ELR (cell line): ENCODE results near the gene HIRA.
A peak's percentile ranks its signal among the peaks of the same experiment; 100 is the strongest.

ENCODE experiments used
- DNase-seq: peaks from one replicate; pipeline ENCODE4 v3.0.0-alpha.2; 2015; ENCODE audit warnings: low read depth

The HIRA gene

DNA sequence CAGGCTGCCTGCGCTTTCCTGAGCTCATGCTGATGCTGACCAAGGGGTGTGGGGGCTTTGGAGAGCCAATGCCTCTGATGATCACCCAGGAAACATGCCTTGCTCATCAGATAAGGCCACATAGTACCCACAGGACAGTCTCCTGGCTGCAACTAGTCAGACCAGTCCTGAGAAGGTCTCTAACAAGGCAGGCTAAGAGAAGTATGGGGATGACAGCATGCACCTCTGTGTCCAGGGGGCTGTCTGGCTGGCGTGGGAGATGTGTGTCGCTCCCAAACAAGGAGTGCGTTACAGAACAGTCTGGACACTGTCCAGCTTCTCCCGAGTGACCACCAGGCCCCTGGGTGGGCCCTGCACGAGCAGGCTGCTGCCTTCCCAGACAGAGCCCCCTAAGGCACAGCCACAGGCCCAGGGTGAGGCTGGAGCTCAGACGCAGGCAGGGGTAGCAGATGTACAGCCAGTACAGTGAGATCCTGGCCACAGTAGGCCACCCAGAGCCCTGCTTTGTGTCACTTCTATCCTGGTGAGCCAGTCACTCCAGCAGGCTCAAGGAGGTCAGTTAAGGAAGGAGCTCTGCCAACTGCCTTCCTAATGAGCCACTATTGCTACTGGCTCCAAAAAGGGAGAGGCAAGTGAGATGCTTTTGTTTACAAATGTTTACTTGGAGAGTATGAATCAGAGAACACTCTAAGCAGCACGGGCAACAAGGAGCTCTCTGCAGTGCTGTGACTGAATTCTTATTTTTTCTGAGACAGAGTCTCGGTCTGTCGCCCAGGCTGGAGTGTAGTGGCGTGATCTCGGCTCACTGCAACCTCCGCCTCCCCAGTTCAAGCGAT lies 74.0 kb downstream of the HIRA start:
- peak; percentile 51 for DNase-seq

DNA sequence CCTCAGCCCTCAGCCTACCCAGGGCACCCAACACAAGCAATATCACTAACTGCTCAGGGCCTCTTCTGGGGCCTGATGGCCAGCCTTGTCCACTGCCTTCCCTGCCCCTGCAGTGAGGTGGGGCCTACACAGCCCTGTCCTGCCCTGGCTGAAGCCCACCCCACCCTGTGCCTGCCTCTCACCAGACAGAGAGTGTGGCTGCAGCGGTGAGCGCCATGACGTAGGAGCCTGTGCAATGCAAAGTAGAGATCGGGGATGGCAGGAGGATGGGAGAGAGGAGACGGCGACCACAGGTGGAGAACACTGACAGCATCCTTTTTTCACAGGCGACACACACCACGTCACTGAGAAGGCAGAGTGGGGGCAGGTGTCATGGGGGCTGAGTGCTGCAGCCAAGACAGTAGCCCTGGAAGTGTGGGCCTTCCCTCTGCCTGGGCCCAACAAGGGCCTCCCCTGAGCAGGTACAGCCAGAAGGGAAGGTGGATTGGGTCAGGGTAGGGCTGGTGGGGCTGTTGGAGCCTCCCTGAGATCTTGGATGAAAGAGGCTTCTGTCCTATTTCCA lies 74.7 kb downstream of the HIRA start:
- no peak for DNase-seq

DNA sequence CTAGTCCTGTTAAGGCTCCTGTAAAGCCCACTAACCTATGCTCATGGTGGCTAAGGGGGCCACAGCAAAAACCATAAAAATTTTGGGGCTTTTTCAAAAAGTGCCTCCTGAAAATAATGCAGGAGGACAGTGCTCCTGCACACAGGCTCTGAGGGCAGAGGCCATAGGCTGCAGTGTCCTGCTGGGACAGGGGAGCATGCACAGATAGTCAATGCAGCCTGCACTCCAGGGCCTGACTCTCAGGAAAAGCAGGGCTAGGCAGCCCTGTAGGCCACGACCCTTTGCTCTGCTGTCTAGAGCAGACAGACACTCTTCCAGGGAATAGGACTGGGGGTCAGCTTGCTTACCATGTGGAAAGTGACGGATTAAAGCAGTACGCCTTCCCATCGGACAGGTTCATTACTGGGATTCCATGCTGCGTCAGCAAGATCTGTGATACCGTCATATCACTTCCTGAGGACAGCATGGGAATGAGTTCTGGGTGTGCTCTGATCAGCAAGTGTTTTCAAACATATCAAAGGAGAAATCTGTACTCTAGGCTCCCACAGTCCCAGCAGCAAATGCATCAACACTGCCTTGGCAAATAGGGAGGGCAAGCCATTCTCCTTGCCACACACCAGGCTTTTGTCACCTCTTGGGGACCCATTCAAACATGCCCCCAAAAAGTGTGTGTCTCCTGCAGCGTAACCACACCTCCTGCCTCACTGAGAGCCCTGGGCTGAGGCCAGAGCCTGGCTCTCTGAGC lies 75.9 kb downstream of the HIRA start:
- DNase-seq: no peak

DNA sequence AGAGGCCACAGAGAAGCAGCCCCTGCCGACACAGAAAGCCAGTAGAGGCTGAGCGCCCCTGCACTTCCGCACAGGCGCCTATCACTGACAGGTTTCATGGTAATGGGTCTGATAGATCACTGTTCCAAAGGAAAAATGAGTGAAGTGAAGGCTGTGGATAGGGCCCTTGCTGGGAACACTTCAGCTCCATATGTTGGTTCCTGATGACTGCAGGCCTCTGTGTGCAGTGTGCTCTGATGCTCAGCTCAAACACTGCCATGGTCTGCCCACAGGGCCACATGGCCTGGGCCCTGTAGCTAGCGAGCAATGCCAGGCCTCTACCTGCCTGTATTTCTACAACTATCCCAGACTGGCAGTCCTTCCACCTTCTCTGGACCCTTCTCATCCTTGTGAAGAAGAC lies 77.3 kb downstream of the HIRA start:
- DNase-seq: no peak

DNA sequence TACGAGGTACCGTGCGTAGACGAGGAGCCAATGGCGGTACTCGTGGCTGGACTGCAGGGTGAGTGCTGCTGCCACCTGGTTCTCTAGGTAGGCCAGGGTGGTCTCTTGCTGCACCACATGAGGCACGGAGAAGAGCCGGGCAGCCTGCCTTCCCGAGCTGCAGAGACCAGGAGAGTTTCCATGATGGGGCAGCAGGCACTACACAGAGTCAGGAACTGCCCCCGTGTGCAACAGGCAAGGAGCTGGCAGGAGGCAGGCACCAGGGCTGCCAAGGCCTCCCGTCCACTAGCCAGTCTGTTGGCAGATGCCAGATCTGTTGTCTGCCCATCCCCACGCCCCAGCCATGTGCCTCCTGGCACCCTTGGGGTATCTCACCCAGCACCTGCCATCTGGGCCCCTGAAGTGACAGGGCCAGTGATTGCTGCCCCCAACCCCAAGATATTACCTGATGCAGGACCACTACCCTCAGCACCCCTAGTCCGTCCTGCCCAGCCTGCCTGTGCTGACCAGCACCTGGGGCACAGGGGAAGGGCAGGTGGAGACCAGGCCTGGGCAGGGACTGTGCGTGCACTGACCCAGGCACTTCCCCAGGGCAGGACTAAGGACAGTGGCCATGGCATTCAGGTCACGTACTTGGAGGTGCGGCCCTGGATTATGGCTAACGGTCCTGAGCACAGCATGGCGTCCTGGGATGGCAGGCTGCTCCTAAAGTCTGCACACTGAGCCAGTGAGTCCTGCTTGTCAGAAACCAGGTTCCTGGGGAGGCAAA lies 78.0 kb downstream of the HIRA start:
- no peak for DNase-seq

DNA sequence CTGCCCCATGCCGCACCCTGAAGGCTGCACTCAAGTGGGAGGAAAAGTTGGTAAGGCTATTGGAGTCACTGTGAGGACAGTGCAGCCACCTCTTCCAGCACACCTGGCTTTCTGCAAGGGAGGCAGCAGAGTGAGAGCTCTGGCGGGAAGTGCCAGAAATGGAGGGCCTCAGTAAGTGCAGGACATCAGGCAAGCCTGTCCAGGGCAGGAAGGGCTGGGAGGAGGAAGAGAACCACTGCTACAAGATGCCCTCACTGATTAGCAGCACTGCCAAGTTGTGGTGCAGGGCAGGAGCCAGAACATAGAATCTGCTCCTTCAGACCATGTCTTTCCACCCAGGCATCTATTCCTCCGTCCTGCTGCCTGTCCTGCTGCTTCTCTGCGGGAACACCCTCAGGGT lies 78.8 kb downstream of the HIRA start:
- DNase-seq: no peak

DNA sequence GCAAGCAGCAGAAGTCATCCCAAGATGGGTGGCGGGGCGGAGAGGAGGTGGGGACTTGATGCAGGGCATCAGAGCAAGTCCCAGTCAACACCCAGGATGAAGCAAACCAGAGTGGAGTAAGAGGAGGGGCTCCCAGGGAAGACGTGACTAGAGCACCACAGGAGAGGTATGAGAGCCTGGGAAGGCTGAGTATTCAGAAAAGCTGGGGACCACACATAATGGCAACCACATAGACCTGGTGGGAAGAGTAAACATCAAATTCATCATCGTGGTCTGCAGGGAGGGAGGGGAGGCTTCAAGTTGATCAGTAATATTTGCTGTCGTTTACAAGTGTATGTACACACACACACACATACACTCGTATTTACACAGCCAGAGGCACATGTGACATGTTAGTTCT lies 79.3 kb downstream of the HIRA start:
- DNase-seq: no peak

DNA sequence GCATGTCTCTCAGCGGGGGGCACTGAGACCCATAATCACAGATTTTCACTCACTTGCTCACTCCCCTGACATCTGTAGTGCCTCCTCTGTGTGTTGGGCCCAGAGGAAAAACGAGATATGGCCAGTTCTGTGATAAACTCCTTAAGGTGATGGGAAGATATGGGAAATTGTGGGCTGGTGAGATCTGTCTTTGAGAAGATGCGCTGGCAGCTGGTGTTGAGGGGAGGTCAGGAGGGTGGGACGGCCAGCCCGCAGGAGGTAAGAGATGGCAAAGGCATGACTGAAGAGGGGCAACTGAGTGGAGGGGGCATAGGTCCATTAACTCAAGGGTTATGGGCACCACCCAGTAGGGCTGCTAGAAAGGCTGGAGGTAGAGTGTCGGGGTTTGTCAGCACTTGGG lies 79.9 kb downstream of the HIRA start:
- no peak for DNase-seq

DNA sequence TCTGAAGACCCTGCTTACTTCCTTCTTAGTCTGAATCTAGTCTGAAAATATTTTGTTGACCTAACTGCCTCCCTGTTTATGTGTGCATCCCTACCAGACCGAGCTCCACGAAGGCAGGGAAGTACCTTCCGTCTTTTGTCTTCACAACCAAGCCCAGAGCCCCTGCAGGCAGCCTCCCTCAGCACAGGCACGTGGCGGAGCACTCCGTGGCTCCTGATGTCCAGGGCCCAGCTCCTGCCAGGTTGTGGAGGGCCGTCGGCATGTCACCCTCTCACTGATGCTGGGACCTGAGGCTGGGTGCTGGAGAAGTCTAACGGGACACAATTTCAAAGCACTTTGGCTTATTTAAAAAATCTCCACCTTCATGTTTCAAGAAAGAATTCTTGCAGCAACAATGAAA lies 80.6 kb downstream of the HIRA start:
- DNase-seq: no peak

DNA sequence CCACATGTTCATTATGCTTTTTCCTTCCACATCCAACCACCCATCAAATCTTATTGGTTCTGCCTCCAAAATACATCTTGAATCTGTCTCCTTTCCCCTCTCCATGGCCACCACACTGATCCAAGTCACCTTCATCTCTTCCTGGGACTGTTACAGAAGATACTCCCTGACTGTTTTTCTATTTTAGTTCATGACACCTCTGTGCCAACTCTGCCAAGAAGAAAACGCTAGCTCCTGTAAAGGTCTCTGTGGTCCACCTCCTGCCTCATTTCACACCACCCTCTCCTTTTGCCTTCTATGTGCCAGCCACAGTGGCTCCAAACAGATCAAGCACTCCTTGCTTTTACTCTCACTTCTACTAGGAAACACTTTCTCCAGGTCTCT lies 81.1 kb downstream of the HIRA start:
- DNase-seq: no peak

DNA sequence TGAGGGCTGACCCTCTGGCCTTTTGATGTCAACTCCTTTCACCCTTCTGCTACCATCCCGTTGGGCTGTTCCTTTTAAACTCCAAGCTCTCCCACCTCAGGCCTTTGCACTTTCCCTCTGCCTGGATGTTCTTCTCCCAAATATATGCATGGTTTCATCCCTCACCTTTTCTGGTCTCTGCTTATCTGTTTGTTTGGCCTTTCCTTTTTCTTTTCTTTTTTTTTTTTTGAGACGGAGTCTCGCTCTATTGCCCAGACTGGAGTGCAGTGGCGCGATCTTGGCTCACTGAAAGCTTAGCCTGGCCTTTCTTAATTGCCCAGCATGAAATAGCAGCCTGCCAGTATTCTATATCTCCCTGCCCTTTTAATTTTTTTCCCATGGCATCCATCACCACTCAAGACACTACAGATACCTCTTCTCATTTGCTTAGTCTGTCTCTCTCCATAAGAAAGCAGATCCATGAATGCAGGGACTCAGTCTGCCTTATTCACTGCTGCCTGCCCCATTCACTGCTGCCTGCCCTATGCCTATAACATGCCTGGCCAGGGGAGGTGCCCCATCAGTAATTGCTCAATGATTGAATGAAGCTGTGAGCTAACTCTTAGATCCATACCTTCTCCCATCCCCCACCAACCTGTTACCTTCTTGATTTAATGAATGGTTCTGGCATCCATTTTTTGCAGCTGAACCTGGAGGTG lies 81.6 kb downstream of the HIRA start:
- DNase-seq: no peak

DNA sequence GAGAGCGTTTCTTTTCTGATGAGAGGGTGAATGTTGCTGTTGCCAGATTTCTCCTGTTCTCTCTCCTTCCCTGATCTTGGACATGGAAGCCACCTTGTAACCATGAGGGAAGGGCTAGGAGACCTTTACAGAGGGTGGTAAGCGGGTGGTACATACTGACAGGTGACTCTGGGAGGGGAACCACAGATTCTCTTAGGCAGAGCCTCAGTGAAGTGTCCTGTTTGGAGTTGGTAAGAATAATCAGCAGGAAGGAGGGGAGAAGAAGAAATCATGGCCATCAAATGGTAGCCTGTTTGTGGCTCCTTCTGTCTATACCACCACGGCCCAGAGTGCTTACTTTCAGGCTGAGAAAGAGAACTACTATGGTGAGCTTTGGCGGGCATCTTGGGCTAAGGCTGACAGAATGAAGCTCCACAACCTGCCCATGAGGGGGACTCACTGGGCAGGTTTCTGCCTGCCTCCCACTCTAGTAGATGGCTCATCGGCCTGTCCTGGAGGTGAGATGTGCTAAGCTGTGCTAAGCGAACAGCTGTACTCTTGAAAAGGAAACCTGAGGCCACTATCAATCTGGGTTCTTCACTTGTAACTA lies 84.8 kb downstream of the HIRA start:
- no peak for DNase-seq

DNA sequence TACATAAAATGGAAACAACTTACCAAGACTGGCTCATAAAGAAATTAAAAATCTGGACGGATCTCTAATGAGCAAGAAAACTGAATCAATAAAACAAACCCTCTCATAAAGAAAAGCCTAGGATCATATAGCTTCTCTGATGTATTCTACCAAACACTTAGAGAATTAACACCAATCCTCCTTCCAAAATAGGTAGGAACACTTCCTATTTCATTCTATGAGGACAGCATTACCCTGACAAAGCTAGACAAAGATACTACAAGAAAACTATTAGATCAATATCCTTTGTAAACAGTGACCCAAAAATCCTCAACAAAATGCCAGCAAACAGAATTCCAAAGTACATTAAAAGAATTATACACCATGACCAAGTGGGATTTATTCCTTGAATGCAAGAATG lies 87.1 kb downstream of the HIRA start:
- no peak for DNase-seq

DNA sequence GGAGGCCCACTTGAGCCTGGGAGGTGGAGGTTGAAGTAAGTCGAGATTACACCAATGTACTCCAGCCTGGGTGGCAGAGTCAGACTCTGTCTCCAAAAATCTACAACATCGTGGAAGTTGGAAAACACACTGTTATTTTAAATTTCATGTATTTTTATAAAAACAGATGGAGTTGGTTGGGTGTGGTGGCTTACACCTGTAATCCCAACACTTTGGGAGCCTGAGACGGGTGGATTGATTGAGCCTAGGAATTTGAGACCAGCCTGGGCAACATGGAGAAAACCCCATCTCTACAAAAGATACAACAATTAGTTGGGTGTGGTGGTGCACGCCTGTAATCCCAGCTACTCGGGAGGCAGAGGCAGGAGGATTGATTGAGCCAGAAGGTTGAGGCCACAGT lies 88.1 kb downstream of the HIRA start:
- DNase-seq: no peak

DNA sequence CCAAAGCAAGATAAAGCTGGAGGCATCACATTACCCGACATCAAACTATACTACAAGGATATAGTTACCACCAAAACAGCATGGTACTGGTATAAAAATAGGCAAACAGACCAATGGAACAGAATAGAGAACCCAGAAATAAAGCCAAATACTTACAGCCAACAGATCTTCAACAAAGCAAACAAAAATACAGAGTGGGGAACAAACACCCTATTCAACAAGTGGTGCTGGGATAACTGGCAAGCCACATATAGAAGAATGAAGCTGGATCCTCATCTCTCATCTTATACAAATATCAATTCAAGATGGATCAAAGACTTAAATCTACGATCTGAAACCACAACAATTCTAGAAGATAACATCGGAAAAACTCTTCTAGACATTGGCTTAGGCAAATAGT lies 90.0 kb downstream of the HIRA start:
- no peak for DNase-seq

DNA sequence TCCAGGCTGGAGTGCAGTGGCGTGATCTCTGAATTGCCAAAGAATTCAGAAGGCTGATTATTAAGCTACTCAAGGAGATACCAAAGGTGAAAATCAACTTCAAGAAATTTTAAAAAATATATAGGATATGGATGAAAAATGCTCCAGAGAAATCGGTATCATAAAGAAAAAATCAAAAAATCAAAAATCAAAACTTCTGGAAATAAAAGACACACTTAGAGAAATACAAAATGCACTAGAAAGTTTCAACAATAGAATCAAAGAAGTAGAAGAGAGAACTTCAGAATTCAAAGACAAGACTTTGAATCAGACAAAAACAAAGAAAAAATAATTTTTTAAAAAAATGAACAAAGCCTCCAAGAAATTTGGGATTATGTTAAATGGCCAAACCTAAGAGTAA lies 94.4 kb downstream of the HIRA start:
- DNase-seq: no peak

DNA sequence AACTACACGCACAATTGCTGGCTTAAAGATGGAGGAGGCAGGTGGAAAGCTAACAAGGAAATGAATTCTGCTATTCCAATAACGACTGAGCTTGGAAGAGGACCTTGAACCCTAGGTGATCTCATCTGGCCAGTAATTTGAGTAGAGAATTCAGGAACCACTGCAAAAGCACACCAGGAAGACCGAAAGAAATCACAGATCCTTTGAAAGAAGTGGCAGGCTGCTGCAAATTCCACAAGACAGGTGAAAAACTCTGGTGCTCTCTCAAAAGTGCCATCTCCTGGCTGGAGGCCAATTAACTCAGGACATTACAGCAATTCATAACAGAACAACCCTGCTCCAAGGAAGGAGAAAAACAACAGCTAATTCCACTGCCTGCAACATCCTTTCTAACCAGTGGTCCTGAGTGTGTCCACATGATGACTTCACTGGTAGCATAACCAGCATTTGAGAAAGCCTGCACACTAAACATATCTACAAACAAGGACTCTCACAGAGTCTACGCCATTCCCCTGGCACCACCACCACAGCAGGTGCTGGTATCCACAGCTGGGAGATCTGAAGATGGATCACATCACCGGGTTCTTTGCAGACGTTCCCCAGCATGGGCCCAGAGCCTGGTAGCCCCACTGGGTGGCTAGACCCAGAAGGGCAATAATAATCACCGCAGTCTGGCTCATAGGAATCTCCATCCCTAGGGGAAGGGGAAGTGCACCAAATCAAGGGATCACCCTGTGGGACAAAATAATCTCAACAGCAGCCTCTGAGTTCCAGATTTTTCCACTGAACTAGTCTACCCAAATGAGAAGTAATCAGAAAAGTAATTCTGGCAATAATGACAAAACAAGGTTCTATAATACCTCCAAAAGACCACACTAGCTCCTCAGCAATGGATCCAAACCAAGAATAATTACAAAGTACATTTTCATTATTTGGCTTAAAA lies 95.1 kb downstream of the HIRA start:
- DNase-seq: no peak

DNA sequence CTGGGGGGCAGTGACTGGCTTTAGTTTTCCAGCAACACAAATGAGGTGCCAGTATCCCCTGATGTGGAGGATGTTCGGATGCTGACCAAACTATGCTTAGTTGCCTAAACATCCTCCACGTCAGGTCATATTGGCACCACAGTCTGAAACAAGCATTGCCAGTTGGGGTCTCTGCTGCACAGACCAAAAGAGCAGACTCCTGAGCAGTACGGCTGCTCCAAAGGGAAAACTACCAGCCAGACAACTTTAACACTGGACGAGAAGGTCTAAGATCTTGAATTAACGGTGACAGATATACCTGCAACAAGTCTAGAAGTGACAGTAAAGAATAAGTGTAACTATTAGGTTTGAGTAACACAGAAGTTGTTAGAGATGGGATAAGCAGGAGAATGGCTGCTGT lies 99.6 kb downstream of the HIRA start:
- no peak for DNase-seq

DNA sequence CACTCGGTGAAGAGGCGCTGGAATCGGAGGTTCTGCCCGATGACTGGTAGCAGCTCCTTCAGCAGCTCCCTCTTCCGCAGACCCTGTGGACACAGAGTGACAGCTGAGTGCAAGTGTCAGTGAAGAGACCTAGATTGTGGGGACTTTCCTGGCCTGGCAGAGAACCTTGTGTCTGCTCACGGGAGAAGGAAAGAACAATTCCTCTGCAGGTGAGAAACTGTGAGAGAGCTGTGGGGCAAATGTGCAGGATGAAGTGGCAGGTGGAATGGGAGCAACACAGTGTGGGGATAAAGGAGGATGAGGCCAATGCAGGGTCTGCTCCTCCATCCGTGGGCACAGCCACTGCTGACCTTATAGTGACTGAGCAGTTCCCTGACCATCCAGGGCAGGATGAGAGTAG lies 100.1 kb downstream of the HIRA start:
- DNase-seq: no peak

DNA sequence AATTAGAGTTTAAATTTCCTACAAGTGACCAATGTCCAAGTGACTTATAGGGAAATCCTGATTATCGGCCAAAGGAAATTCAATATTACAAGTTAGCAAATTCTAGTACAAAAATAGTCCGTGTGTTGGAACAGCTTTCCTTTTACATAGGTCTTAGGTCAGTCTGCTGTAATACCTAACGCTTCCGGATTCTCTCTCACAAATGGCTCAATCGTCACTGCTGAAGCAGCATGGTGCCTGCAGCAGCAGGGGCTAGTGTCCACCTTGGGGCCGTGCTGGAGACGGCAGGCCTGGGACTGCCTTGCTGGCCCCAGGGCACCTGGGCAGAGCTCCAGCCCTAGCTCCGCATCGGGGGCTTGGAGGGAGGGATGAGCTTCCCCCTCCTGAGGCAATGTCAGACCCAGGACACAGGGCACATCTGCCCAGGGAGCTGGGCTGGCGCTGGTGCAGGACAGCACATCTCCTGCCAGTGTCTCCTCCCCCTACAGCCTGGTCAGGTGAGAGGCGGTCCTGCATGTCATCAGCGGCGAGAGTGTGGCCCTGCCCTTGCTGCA lies 100.6 kb downstream of the HIRA start:
- DNase-seq: no peak
